ENCODE measurements around the gene CRACDL. TPM values are rescaled to one million over a fixed set of nuclear protein-coding genes. Genes with fewer than 3 reads are reported as not detected.

Gene CRACDL, protein sequence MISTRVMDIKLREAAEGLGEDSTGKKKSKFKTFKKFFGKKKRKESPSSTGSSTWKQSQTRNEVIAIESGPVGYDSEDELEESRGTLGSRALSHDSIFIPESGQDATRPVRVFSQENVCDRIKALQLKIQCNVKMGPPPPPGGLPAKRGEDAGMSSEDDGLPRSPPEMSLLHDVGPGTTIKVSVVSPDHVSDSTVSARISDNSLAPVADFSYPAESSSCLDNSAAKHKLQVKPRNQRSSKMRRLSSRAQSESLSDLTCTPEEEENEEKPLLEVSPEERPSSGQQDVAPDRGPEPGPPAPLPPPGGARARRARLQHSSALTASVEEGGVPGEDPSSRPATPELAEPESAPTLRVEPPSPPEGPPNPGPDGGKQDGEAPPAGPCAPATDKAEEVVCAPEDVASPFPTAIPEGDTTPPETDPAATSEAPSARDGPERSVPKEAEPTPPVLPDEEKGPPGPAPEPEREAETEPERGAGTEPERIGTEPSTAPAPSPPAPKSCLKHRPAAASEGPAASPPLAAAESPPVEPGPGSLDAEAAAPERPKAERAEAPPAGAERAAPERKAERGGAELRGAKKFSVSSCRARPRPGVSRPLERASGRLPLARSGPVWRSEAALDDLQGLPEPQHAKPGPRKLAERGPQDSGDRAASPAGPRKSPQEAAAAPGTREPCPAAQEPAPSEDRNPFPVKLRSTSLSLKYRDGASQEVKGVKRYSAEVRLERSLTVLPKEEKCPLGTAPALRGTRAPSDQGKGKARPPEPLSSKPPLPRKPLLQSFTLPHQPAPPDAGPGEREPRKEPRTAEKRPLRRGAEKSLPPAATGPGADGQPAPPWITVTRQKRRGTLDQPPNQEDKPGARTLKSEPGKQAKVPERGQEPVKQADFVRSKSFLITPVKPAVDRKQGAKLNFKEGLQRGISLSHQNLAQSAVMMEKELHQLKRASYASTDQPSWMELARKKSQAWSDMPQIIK
- total RNA-seq, result 1.6 TPM

DNA sequence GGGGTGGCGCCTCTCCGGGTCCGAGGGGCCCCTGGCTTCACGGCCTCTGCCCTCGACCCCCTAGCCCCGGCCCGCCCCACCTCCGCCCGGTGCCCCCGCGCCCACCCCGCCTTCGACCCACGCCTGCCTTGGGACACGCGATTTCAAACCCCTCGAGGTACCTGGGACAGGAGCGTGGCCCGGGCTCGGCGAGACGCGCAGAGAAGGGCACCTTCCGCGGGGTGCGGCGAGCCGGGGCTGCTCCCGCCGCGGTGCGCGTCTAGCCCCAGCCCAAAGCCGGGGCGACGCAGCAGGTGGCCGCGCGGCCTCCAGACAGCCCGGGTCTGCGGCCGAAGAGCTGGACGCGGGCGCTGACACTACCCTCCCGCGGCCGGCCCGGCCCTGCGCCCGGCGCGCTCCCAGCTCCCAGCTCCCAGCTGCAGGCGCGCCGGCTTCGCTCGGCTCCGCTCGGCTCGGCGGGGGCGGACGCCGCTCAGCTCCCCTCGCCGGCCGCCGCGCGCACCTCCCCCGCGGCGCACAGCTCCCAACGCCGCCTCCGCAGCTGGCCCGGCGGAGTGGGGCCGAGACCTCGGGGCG lies at the start of gene CRACDL:
Gene CRACDL (minus strand): TSS at position 449 of the 576 bp plus-strand sequence. CDS start 89,425 bp downstream, outside the sequence.
- Histone ChIP-seq H3K4me3 (ENCODE audit: low read length) (peak within 1 kb of the TSS; percentile 6), H3K27me3 (ENCODE audit: insufficient read depth, low read length) (peaks cover 45% of the 10 kb centered on the region), H3K9me3 (ENCODE audit: low read depth, low read length) (no peaks in the 10 kb centered on the region), H3K4me1 (ENCODE audit: insufficient read depth, low read length) (peaks cover 9% of the 10 kb centered on the region)

DNA sequence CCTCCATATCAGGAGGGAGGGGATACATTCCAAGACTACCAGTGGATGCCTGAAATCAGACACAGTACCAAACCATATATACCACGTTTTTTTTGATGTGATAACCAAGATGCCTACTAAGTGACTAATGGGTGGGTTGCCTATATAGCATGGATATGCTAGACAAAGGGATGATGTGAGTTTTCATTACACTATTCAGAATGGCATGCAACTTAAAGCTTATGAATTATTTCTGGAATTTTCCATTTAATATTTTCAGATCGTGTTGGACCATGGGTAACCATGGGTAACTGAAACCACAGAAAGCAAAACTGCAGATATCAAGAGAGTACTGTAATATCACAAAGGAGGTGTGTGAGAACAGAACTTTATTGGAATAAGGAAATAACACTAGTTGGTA lies 39.6 kb upstream of the CRACDL start:
- Histone ChIP-seq H3K4me1 (ENCODE audit: insufficient read depth, low read length) (no peaks in the 10 kb centered on the region), H3K9me3 (ENCODE audit: low read depth, low read length) (peaks cover 27% of the 10 kb centered on the region), H3K4me3 (ENCODE audit: low read length) (no peak overlapping the region), H3K27me3 (ENCODE audit: insufficient read depth, low read length) (peaks cover 7% of the 10 kb centered on the region)

DNA sequence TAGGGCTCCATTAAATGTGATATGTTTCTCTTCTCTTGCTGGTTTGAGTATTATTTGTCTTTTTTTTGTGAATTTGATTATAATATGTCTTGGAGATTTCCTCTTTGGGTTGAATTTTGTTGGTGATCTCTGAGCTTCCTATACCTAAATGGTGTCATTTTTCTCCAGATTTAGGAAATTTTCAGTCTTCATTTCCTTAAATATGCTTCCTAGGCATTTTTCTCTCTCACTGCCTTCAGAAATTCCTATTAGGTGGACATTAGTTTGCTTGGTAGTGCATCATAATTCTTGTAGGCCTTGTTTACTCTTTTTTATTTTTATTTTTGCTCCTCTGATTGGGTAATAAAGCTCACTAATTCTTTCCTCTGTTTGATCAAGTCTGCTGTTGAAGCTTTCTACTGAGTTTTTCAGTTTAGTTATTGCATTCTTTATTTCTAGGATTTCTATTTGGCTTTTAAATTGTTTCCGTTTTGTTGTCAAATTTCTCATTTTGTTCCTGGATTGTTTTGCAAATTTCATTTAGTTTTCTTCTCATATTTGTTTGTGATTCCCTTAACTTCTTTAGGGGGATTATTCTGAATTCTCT lies 36.6 kb upstream of the CRACDL start:
- peaks cover 47% of the 10 kb centered on the region for H3K9me3 ChIP-seq (ENCODE audit: low read depth, low read length)
- H3K4me3 ChIP-seq (ENCODE audit: low read length), result no peak overlapping the region
- H3K4me1 ChIP-seq (ENCODE audit: insufficient read depth, low read length), result no peaks in the 10 kb centered on the region
- H3K27me3 ChIP-seq (ENCODE audit: insufficient read depth, low read length), result peaks cover 7% of the 10 kb centered on the region

DNA sequence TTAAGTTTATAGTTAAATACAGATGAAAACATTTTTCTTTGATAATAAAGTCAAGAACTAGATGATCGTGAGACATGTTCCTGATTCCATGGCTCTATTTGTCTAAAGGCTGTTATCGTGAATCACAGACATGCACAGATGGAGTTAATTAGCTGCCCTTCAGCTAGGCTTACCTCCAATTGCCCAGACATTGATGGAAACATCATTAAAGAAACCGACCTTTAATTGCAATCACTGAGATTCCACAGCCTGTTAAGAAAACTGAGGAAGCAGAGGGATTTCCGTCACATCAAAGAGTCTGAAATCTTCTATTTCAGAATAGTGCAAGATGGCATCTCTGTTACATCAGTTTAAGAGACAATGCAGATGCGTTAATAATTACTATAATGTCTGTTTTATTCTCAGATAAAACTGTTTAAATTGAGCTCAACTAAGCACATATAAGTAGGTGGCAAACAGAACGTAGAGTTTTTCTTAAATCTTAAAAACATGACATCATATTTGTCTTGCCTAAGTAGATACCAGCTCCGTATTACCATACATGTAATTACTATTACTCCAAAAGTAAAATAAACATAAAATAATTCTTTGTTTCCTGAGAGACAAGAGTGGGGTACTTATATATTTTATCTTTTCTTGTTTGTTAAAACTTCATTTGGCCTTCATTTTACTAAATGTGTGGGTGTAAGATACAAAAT lies 23.9 kb upstream of the CRACDL start:
- Histone ChIP-seq H3K4me3 (ENCODE audit: low read length) (no peak overlapping the region), H3K4me1 (ENCODE audit: insufficient read depth, low read length) (no peaks in the 10 kb centered on the region), H3K27me3 (ENCODE audit: insufficient read depth, low read length) (peaks cover 4% of the 10 kb centered on the region), H3K9me3 (ENCODE audit: low read depth, low read length) (peaks cover 5% of the 10 kb centered on the region)

DNA sequence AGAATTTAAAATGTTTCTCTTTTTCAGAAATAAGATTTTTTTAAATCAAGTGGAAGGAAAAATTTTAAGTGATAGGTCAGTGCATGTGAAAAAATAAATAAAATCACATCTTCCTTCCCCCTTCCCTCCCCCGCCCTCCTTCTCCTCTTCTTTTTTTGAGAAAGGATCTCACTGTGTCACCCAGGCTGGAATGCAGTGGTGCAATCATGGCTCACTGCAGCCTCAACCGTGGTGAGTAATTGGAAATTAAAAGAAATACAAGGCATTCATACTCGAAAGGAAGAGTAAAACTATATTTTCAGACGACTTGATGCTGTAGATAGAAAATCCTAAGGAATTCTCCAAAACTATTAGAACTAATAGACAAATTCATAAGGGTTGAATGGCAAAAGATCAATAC lies 16.9 kb upstream of the CRACDL start:
- peaks cover 12% of the 10 kb centered on the region for H3K27me3 ChIP-seq (ENCODE audit: insufficient read depth, low read length)
- H3K4me1 ChIP-seq (ENCODE audit: insufficient read depth, low read length), result no peaks in the 10 kb centered on the region
- no peaks in the 10 kb centered on the region for H3K9me3 ChIP-seq (ENCODE audit: low read depth, low read length)
- H3K4me3 ChIP-seq (ENCODE audit: low read length), result no peak overlapping the region

DNA sequence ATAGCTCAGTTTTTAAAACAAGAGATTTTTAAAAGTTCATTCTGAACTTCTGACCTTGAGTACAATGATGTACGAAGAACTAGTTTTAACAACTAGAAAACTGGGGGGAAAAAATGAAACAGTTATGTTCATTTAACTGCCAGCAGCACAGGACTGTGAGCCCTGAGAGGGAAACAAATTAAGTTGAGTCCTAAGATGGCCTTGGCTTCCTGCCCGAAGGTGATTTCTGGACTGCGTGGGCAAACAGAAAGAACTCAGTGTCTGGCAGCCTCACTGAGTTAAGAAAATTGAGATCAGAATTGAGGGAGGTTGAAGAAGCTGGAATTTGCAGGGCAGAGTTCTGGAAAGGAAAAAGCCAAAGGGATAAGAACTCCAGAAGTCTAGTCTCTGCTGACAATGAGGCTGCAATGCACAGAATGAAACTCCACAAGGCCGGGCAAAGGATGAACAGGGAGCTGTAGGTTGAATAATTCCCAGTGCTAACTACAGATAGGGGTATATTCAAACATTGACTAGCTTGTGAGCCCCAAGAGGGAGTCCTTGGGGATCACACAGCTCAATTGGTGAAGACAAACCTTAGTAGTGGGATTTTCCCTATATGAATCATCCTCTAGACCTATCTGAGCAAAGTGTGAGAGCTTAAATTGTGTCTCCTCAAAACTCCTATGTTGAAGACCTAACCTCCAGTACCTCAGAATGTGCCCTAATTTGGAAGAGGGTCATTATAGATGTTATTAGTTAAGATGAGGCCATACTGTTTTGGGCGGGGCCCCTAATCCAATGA lies 13.1 kb upstream of the CRACDL start:
- H3K4me3 ChIP-seq (ENCODE audit: low read length), result no peak overlapping the region
- H3K4me1 ChIP-seq (ENCODE audit: insufficient read depth, low read length), result no peaks in the 10 kb centered on the region
- H3K9me3 ChIP-seq (ENCODE audit: low read depth, low read length), result no peaks in the 10 kb centered on the region
- peaks cover 12% of the 10 kb centered on the region for H3K27me3 ChIP-seq (ENCODE audit: insufficient read depth, low read length)

DNA sequence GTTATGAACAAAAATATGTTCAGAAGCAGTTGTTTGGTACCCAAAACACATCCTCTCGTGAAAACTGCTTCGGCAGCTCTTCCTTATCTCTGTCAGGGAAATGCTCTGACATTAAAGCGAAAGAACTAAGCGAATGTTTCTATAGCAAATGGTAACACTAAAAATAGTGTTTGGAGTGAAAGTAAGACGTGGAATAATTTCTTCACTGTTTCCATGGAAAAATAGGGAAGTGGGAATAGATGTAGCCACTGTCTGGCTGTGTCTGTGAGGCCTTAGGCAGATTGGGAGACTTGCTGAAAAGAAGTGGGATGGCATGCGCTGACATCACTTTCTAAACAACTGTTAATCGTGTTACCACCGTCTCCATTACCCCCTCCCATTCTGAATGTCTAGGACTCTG lies 11.5 kb upstream of the CRACDL start:
- Histone ChIP-seq H3K9me3 (ENCODE audit: low read depth, low read length) (no peaks in the 10 kb centered on the region), H3K27me3 (ENCODE audit: insufficient read depth, low read length) (peaks cover 5% of the 10 kb centered on the region), H3K4me1 (ENCODE audit: insufficient read depth, low read length) (no peaks in the 10 kb centered on the region), H3K4me3 (ENCODE audit: low read length) (no peak overlapping the region)

DNA sequence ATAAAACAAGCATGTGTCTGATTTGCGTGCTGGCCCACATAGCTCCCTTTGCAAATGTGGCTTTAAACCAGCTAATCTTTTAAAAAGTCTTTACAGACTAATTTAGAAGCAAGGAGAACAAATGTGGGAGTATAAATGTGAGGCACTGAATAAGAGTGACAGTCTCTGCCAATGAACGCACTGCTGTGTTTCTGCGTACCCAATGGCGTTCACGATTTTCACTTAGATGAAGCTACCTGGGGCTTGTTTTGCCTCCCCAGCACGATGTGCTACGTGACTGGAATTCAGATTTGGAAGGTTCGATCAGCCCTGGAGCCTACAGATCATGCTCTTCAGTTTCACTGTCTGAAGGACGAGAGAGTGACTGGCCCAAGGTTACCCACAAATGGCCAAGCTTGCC lies 10.8 kb upstream of the CRACDL start:
- Histone ChIP-seq H3K27me3 (ENCODE audit: insufficient read depth, low read length) (peaks cover 3% of the 10 kb centered on the region), H3K4me1 (ENCODE audit: insufficient read depth, low read length) (no peaks in the 10 kb centered on the region), H3K9me3 (ENCODE audit: low read depth, low read length) (no peaks in the 10 kb centered on the region), H3K4me3 (ENCODE audit: low read length) (no peak overlapping the region)

DNA sequence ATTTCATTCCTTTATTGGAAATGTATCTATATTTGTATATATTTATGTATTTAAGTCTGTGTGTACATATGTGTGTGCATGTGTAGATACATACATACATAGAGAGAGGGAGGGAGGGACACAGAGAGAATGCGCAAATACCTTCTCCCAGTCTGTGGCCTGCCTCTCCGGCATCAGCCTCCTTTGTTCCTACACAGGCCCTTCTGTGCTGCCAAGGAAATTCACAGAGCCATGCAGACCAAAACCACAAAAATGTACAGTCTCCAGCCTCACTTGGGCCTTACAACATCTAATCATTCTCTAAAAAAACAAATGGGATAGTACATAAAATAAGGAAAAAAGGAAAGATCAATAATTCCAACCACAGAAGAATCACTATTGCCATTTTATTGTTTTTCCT lies 8.8 kb upstream of the CRACDL start:
- no peaks in the 10 kb centered on the region for H3K4me1 ChIP-seq (ENCODE audit: insufficient read depth, low read length)
- peaks cover 3% of the 10 kb centered on the region for H3K27me3 ChIP-seq (ENCODE audit: insufficient read depth, low read length)
- H3K9me3 ChIP-seq (ENCODE audit: low read depth, low read length), result no peaks in the 10 kb centered on the region
- no peak overlapping the region for H3K4me3 ChIP-seq (ENCODE audit: low read length)

DNA sequence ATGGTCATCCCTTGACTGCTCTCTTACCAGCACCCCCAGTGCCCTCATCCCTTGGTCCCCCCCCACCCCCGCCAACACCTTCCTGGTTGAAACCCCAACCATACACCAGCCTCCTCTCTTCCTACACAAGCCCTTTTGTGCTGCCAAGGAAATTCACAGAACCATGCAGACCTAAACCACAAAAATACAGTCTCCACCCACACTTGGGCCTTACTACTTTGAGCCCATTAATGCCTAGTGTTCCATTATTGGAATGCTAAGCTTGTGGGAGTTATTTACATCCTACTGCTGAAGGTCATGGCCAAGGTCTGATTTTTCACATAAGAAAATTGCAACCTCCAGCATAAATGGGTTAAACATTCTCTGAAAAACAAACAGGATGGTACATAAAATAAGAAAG lies 4.1 kb upstream of the CRACDL start:
- peaks cover 37% of the 10 kb centered on the region for H3K27me3 ChIP-seq (ENCODE audit: insufficient read depth, low read length)
- no peak overlapping the region for H3K4me3 ChIP-seq (ENCODE audit: low read length)
- peaks cover 9% of the 10 kb centered on the region for H3K4me1 ChIP-seq (ENCODE audit: insufficient read depth, low read length)
- no peaks in the 10 kb centered on the region for H3K9me3 ChIP-seq (ENCODE audit: low read depth, low read length)

DNA sequence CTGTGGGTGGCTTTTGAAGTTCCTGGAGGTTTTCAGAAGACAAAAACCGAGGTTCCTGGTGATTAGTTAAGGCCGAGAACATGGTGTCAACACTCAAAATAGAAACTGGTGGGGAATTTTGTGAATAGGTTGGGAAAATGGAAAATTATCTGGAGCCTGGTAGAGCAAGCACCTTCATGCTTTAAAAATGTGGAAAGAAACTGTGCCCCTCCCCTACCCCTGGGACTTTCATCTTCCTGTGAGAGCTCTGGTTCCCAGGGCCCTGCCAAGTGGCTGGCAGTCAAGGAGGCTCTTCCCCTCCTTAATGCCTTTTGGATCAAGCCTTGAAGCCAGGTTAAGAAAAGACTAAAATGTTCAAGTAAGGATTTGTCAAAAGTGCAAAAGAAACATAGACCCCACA lies 1.9 kb upstream of the CRACDL start:
- H3K9me3 ChIP-seq (ENCODE audit: low read depth, low read length), result no peaks in the 10 kb centered on the region
- peaks cover 45% of the 10 kb centered on the region for H3K27me3 ChIP-seq (ENCODE audit: insufficient read depth, low read length)
- peaks cover 9% of the 10 kb centered on the region for H3K4me1 ChIP-seq (ENCODE audit: insufficient read depth, low read length)
- no peak overlapping the region for H3K4me3 ChIP-seq (ENCODE audit: low read length)

DNA sequence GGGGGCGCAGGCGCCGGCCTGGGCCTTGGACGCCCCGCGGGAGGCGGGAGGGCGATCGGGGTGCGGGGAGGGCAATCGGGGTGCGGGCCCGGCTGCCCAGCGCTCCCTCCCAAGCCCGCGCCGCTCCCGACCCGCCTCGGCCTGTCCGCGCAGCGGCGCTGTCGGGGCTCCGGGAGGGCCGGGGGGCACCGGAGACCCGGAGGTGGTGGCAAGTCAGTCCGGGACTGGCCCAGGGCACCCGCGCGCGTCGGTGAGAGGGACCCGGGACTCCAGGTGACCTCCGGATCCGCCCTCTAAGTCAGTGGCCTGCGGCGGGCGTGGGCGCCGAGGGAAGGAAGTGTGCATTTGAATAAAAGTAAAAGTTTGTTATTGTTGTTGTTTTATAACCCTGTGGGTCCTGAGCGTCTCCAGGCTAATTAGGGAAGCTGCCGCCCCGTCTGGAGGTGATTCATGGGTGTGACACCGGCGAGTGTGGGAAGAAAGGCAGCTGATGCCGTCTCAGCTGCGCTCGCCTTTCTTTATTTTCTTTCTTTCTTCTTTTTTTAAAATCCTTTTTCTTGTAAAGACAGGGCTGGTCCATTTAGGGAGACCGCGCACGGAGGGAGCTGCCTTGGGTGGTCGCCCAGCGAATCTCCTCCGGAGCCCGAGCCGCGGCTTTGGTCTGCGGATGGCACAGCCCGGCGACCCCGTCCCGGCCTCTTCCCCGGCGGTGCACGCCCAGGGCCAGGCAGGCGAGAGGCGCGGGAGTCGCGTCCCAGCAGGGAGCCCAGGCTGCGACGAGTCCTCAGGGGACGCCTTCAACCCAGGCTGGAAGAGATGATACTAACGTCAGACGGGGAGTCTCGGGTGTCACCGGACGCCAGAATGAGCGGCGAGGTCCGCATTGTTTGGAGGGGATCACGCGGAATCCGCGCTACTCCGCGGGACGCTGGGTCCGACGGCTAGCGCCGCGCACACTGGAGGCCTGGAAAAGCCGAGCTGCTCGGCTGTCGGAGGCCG lies 627 bp upstream of the CRACDL start:
- Histone ChIP-seq H3K27me3 (ENCODE audit: insufficient read depth, low read length) (peaks cover 45% of the 10 kb centered on the region), H3K4me3 (ENCODE audit: low read length) (peak overlapping the region; percentile 6), H3K4me1 (ENCODE audit: insufficient read depth, low read length) (peaks cover 9% of the 10 kb centered on the region), H3K9me3 (ENCODE audit: low read depth, low read length) (no peaks in the 10 kb centered on the region)

All from mononuclear cell (primary cell).